GM21576 (cell line): ENCODE results near the gene STK40.

Source experiments
- ATAC-seq: cut with Tn5 transposase; IDR thresholded peaks from one replicate; pipeline ENCODE4 v1.9.1; 2021; ENCODE audit warnings: mild to moderate bottlenecking, moderate library complexity; ENCODE audit not compliant: unreplicated experiment

The STK40 gene

GRCh38 chr1:36398370-36398977 lies 12.8 kb upstream of the STK40 start:
- ATAC-seq = no peak

DNA sequence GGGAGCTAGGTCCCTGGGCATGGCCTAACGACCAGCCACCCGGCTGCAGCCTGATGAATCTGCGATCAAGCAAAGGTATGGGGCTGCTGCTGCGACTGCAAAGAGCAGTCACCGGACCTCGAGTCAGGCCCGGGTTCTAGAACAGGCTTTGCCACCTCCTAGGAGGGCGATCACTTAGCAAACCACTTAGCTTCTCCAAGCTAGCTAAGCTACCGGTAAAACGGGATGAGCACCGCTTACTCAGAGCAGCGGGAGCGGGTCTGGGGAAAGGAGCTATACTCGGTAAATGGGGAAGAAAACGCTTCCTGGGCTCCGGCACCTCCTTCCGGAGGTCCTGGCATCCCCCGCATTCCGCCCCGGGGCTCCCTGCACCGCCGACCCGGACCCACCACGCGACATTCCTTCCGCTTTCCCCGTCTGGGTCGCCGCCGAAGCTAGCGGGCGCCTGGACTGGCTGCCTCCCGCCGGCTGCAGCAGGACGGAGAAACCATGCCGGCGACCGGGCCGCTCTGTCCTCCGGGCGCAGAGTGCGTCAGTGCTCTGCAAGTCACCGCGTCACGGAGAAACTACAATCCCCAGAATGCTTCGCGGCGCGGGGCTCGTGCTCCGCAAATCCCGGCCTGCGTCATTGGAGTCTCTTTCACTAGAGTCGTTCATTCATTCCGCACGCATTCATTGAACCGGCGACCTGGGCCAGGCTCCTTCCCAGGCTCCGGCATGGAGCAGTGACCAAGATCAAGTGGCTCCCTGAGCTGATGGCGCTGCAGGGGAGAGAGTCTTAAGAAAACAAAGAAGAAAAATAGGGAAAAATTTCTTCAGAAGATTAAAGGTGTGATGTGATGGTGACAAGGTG lies 11.9 kb upstream of the STK40 start, which contains the start of gene LSM10:
TSS of gene LSM10 (minus strand) at position 531 of the 853 bp plus-strand sequence. CDS start 3,779 bp downstream, outside the sequence.
- ATAC-seq = peak; percentile 52

DNA sequence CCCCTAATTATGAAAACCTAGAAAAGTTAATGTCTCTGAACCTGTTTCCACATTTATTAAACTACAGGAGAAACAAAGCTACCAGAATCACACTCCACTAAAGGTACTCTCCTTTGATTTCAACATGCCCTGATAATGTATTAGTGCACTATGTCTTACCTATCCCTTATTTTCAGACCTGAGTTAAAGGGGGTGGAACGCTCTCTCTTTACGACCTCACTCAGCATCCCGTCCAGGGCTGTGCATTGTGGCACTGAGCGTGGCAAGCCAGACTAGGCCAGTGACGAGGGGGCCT lies 11.3 kb upstream of the STK40 start:
- peak; percentile 20 for ATAC-seq

GRCh38 chr1:36396359-36396758 lies 10.6 kb upstream of the STK40 start:
- ATAC-seq = no peak

GRCh38 chr1:36393686-36394085 lies 8.0 kb upstream of the STK40 start:
- no peak for ATAC-seq

GRCh38 chr1:36392836-36393235 lies 7.1 kb upstream of the STK40 start:
- no peak for ATAC-seq

DNA sequence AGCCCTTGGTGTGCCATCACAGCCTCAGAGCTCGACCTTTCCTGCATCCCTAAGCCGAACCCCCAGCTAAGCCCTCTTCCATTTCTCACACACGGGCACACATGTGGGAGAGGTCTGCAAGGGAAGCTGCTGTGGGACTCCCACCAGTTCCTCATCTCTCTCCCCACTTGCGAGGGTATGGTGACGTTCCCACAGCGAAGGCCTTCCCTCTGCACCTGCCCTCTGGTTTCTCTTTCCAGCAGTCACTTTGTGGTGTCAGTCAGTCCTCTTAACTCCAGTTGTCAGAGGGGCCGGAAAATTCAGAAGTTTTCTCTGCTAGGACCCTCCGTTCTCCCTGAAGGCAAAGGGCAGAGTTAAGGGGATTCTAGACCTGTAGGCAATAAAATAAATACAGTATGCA lies 5.5 kb upstream of the STK40 start:
- ATAC-seq = no peak

DNA sequence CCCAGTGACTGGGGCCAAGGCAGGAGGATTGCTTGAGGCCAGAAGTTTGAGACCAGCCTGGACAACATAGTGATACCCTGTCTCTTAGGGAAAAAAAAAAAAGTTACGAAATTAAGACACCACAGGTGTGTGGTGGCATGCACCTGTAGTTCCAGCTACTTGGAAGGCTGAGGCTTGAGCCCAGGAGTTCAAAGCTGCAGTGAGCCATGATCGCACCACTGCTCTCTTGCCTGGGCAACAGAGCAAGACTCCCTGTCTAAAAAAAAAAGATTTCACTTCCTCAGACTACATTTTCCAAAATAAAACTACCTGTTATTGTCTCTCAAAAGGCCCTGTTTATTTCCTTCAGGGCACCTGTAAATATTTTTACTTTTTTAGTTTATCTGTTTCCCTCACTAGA lies 4.7 kb upstream of the STK40 start:
- no peak for ATAC-seq

GRCh38 chr1:36389999-36390398 lies 4.3 kb upstream of the STK40 start:
- ATAC-seq = no peak

- ATAC-seq = no peak
Observed at GRCh38 chr1:36389261-36389660, 3.5 kb upstream of the STK40 start.

DNA sequence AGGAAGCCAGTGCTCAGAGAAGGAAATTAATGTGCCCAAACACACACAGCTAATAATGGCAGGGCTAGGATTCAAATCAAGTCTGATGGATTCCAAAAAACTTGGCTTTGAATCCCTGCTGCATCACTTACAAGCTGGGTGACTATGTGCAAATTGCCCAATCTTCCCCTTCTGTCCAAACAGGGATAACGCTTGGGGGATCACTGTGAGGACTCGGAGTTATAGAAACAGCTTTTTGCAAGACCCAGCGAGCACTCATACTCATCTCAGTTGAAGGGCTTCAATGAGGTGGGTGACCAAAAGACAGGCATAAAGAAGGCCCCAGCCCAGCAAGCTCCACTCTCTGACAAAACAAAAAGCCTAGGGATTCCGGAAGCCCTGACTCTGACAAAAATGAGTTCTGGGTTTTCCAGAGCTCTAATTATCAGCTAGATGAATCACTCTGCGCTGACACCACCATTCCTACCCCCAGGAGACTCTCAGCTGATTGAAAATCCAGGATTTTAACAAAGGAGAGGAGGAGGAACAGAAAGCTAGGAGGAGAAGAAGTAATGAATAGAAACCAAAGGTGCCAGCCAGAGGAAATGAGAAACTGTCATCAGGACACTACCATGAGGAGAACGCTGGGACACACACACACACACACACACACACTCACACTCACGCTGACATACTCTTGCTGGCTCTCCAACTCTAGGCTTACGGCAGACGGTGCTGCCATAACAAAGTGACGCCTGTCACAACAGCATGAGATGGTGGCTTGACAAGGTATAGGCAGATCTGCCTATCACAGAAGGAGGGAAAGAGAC lies 1.6 kb upstream of the STK40 start:
- no peak for ATAC-seq

GRCh38 chr1:36386265-36387140 lies 779 bp upstream of the STK40 start:
- peak; percentile 41 for ATAC-seq

DNA sequence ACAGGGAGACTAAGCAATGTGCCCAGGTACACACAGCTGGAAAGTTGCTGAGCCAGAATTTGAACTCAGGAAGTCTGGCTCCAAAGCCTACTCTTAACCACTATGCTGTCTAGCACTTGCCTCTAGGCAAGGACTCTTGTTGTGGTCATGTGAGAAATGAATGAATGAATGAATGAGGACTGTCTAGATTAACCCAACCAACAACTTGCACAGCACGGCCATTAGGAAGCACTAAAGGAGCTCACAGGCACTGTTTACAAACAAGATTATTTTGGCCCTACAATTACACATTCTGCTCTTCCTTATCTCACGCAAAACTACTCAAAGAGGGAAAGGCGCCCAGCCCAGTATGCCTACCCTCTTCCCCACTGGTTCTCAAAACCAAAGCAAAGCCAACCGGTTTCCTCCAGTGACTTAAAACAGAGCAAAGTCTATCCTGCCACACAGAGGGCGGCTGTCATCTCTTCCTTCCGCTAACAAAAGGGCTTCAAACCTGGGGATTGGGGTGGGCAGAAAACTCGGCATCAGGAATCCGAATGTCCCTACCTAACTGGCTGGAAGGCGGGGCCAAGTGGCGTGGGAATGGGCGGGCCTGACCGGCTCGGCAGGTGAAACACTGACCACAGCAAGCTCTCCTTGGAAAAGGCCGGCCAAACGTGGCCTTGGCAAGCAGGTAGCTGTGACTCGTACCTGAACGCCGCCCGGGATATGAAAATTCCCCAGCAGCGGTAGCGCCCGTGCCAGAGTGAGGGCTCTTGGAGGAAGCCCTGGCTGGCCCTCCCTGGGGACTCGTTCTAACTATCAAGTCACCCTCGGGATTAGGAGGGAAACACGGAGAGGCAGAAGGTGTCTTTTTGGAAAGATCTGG lies 948 bp downstream of the STK40 start:
- no peak for ATAC-seq

GRCh38 chr1:36383240-36383639 lies 2.5 kb downstream of the STK40 start:
- no peak for ATAC-seq

DNA sequence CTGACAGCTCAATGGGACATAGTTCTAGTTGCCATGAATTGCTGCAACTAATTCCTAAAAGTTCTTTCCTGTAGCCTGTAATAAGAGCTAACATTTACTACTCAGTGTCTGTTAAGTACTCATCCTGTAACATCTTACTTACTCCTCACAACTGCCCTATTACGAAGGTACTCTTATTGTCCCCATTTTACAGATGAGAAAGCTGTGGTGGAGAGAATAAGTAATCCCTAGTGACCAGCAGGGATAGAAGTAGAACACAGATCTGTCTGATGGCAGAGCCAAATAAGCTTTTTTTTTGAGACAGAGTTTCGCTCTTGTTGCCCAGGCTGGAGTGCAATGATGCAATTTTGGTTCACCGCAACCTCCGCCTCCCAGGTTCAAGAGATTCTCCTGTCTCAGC lies 3.1 kb downstream of the STK40 start:
- ATAC-seq = no peak

DNA sequence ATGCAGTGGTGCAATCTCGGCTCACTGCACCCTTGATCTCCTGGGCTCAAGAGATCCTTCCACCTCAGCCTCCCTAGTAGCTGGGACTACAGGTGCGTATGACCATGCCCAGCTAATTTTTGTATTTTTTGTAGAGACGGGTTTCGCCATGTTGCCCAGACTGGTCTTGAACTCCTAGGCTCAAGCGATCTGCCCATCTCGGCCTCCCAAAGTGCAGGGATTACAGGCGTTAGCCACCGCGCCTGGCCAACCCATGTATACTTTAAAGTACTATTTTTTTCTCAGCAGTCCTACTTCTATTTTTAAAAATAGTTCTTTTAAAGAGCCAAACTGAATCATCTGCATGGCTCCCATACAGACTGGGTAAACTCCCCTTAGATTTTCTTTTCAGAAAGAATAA lies 3.5 kb downstream of the STK40 start:
- no peak for ATAC-seq

- no peak for ATAC-seq
Observed at GRCh38 chr1:36381405-36381804, 4.3 kb downstream of the STK40 start.

GRCh38 chr1:36380782-36381181 lies 4.9 kb downstream of the STK40 start:
- no peak for ATAC-seq

GRCh38 chr1:36380143-36380619 lies 5.5 kb downstream of the STK40 start:
- no peak for ATAC-seq
